ENCODE measurements around the gene MED15. TPM values are rescaled to one million over a fixed set of nuclear protein-coding genes. Genes with fewer than 3 reads are reported as not detected.

Gene MED15
- total RNA-seq, 2 experiments from 2014 or later, result 141 to 182 TPM

DNA sequence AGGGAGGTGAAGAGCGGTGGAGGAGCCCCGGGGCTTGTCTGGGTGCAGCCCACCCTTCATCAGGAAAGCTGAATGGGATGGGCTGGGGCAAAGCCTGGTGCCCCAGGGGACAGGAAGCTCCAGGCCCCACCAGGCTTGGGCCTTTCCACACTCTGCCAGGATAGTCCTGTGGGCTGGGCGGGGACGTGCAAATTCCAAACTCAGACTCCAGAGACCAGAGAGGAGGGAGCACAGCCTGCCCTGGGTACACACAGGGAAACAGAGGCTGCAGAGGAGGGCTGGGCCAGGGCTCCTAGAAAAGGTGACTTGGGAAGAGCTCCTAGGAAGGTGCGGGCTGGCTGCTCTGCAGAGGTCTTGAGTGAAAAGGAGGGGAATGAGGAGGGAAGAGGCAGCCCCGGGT is 124.7 kb downstream of the MED15 start:
- no peak for DNase-seq
- Mint-ChIP-seq H3K27ac (no peak overlapping the region), H3K27me3 (peaks cover 11% of the 10 kb centered on the region), H3K36me3 (ENCODE audit: low read depth) (no peaks in the 10 kb centered on the region), H3K9me3 (no peaks in the 10 kb centered on the region), H3K4me3 (no peak overlapping the region), H3K4me1 (peaks cover 4% of the 10 kb centered on the region)
- CTCF ChIA-PET, result no interaction called here
- POLR2A ChIA-PET, result no interaction called here

DNA sequence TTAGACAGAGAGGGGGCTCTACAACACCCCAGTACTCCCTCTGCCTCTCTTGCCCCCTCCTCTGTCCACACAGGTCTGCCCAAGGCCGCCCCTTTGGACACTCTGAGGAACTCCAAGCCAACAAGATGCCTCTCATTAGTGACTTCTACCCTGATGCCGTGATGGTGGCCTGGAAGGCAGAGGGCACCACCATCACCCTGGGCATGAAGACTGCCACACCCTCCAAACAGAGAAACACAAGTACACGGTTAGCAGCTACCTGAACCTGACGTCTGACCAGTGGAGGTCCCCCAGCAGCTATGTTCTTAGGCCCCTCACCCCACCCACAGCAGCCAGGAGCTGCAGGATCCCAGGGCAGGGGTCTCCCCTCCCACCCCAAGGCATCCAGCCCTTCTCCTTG is 125.1 kb downstream of the MED15 start:
- no peak for DNase-seq
- Mint-ChIP-seq H3K27ac (no peak overlapping the region), H3K27me3 (peaks cover 12% of the 10 kb centered on the region), H3K36me3 (ENCODE audit: low read depth) (no peaks in the 10 kb centered on the region), H3K9me3 (no peaks in the 10 kb centered on the region), H3K4me3 (no peak overlapping the region), H3K4me1 (peaks cover 4% of the 10 kb centered on the region)
- POLR2A ChIA-PET, result no interaction called here
- CTCF ChIA-PET, result interaction anchor here (1.4 kb wide), 1 partner anchor 18 kb away, joined by 3 read pairs; no protein-coding TSS in a partner anchor

GRCh38 chr22:20634560-20635226 is 127.3 kb downstream of the MED15 start:
- H3K4me3 Mint-ChIP-seq, result no peak overlapping the region
- peaks cover 4% of the 10 kb centered on the region for H3K4me1 Mint-ChIP-seq
- H3K9me3 Mint-ChIP-seq, result peaks cover under 1% of the 10 kb centered on the region
- ChIA-PET POLR2A (no interaction called here), CTCF (interaction anchor here (1.1 to 1.3 kb wide), 2 partner anchors 9 to 30 kb away, joined by 3 read pairs; no protein-coding TSS in a partner anchor)
- no peak overlapping the region for H3K27ac Mint-ChIP-seq
- DNase-seq, result no peak
- peaks cover 16% of the 10 kb centered on the region for H3K27me3 Mint-ChIP-seq
- no peaks in the 10 kb centered on the region for H3K36me3 Mint-ChIP-seq (ENCODE audit: low read depth)

DNA sequence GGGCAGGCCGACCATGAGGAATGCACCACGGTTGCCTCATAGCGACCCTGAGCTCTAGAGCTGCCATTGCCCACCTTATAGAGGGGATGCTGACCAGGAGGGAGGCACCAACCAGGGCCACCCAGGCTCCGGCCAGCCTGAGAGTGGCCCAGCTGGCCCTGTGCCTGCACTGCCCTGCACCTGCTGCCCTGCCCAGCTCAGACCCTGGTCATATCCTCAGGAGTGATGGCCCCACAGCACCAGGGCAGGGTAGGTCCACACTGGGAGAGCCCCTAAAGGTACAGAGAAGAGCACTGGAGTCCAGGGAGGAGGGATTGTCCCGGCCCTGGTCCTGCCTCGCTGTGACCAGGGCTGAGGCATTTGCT is 127.8 kb downstream of the MED15 start:
- peaks cover 3% of the 10 kb centered on the region for H3K9me3 Mint-ChIP-seq
- ChIA-PET POLR2A (no interaction called here), CTCF (interaction anchor here (1.1 to 1.3 kb wide), 2 partner anchors 9 to 30 kb away, joined by 3 read pairs; no protein-coding TSS in a partner anchor)
- H3K36me3 Mint-ChIP-seq (ENCODE audit: low read depth), result no peaks in the 10 kb centered on the region
- no peak overlapping the region for H3K4me3 Mint-ChIP-seq
- no peak for DNase-seq
- H3K27ac Mint-ChIP-seq, result no peak overlapping the region
- H3K27me3 Mint-ChIP-seq, result peaks cover 19% of the 10 kb centered on the region
- peaks cover 4% of the 10 kb centered on the region for H3K4me1 Mint-ChIP-seq

DNA sequence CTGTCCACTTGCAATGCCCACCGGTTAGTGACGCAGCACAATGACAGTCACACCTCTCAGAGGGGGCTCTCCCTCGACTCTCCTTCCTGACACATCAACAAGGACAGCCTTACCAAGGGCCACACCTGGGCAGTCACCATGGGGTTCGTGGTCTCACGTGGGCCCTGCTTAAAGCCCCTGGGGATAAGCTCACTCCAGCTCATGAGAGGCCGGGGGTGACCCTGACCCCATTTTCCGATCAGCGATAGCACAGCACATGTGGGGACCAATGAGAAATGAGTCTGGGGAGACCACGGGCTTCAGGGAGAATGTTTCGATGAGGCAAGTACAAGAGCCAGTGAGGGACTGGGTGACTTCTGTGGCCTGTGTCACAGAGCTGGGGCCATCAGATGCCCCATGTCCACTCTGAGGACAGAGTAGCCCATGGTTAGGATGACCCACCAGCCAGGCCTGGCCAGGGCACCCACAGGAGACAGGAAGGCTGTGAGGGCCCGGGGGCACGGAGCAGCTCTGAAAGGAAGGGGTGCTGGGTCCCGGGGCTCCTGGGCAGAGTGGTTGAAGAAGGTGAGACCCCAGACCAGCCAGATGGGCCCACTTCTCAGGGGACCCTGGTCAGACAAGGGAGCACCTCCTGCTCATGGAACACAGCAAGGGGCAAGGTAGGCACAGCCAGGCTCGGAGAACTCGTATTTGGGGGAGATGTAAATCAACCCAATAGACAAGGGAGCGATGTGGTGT is 128.8 kb downstream of the MED15 start:
- ChIA-PET CTCF (no interaction called here), POLR2A (no interaction called here)
- Mint-ChIP-seq H3K27me3 (peaks cover 19% of the 10 kb centered on the region), H3K4me1 (peaks cover 4% of the 10 kb centered on the region), H3K9me3 (peaks cover 3% of the 10 kb centered on the region), H3K36me3 (ENCODE audit: low read depth) (no peaks in the 10 kb centered on the region), H3K27ac (no peak overlapping the region), H3K4me3 (no peak overlapping the region)
- DNase-seq, result no peak

DNA sequence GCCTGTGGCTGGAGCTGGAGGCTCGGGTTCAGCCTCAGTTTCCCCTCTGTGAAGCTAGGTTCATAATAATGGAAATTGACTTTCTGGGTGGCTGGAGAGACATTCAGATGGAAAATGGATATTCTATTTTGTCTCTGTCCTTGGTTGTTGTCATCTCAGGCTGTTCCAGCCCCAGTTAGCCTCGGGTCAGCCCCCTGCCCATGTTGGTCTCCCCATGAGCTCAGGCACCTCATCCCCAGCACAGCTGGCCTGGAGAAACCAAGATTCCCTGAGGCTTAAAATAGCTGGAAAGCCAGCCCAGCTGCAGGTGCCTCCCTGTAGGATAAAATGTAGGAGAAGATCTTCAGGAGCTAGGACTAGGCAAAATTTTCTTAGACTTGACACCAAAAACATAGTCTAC is 129.5 kb downstream of the MED15 start:
- H3K4me3 Mint-ChIP-seq, result no peak overlapping the region
- H3K9me3 Mint-ChIP-seq, result peaks cover 3% of the 10 kb centered on the region
- peaks cover 4% of the 10 kb centered on the region for H3K4me1 Mint-ChIP-seq
- H3K36me3 Mint-ChIP-seq (ENCODE audit: low read depth), result no peaks in the 10 kb centered on the region
- CTCF ChIA-PET, result interaction anchor here (1.1 kb wide), 1 partner anchor 11 kb away, joined by 3 read pairs; no protein-coding TSS in a partner anchor
- POLR2A ChIA-PET, result no interaction called here
- no peak for DNase-seq
- peaks cover 19% of the 10 kb centered on the region for H3K27me3 Mint-ChIP-seq
- H3K27ac Mint-ChIP-seq, result no peak overlapping the region

Other genes with a start within 250 kb of the MED15 start
- gene RTN4R, start 239.3 kb upstream of the MED15 start, total RNA-seq, result 1 to 10 TPM; 3.1 to 4.0 TPM
- 10 to 100 TPM; 60.4 to 63.1 TPM for gene DGCR6L, start 187.6 kb upstream of the MED15 start, total RNA-seq
- 10 to 100 TPM in 1 of 2 experiments, 1 to 10 TPM in 1; 8.6 to 11.1 TPM for gene ZNF74, start 113.5 kb upstream of the MED15 start, total RNA-seq
- gene SCARF2, start 69.8 kb upstream of the MED15 start, total RNA-seq, result 1 to 10 TPM; 1.1 to 1.2 TPM
- gene KLHL22, start 11.8 kb upstream of the MED15 start, total RNA-seq, result 10 to 100 TPM; 38.7 to 40.1 TPM